Upper lobe of left lung (tissue), 6 donors: ENCODE data around the gene CTAG1B. TPM values are rescaled to one million over a fixed set of nuclear protein-coding genes. Genes with fewer than 3 reads are reported as not detected.

Experiments
- ATAC-seq, 2 donors: fragments of 200-7000 bp; cut with Tn5 transposase; one replicate each; pipeline ENCODE4 v1.9.1; 2022; ENCODE audit warnings: mild to moderate bottlenecking in 2 of 2, moderate library complexity in 2 of 2; ENCODE audit not compliant: low FRiP score in 2 of 2
- DNase-seq, 2 donors: peaks; one replicate each; pipeline ENCODE4 v3.0.0-alpha.2; 2019 to 2020
- H3K27ac ChIP-seq, 4 donors: fragments of 200-600 bp; sonication (generic); one replicate each; pipeline ENCODE4 v1.5.1; 2016 to 2019
- H3K27me3 ChIP-seq, 4 donors: fragments of 200-600 bp; sonication (generic); one replicate each; pipeline ENCODE4 v1.5.1; 2017 to 2019
- H3K36me3 ChIP-seq, 4 donors: fragments of 200-600 bp; sonication (generic); one replicate each; pipeline ENCODE4 v1.5.1; 2016 to 2019
- H3K4me1 ChIP-seq, 4 donors: fragments of 200-600 bp; sonication (generic); one replicate each; pipeline ENCODE4 v1.5.1; 2018 to 2019
- H3K4me3 ChIP-seq, 4 donors: fragments of 200-600 bp; sonication (generic); one replicate each; pipeline ENCODE4 v1.5.1; 2017 to 2019; ENCODE audit warnings: mild to moderate bottlenecking in 2 of 4, moderate library complexity in 1 of 4
- H3K9me3 ChIP-seq, 4 donors: fragments of 200-600 bp; sonication (generic); one replicate each; pipeline ENCODE4 v1.5.1; 2018 to 2019
- CTCF ChIP-seq, 6 experiments: fragments of 450-650 bp in 4 of 6; fragments of 200-600 bp in 2 of 6; sonication (generic) in 2 of 6; IDR thresholded peaks; one replicate each; pipeline ENCODE4 v1.5.1; 2016 to 2019; ENCODE audit warnings: antibody characterized with exemption in 6 of 6
- EP300 ChIP-seq, 4 donors: sonication (generic); formaldehyde crosslinking; IDR thresholded peaks; one replicate each; pipeline ENCODE4 v1.5.1; 2017; ENCODE audit warnings: antibody characterized with exemption in 4 of 4, control low read depth in 2 of 4
- POLR2A ChIP-seq, 4 donors: fragments of 450-650 bp; IDR thresholded peaks; one replicate each; pipeline ENCODE4 v1.5.1; 2016 to 2017; ENCODE audit warnings: antibody characterized with exemption in 4 of 4, mild to moderate bottlenecking in 2 of 4
- POLR2AphosphoS5 ChIP-seq, 2 donors: sonication (generic); formaldehyde crosslinking; IDR thresholded peaks; one replicate each; pipeline ENCODE4 v1.5.1; 2017; ENCODE audit warnings: antibody characterized with exemption in 2 of 2
- WGBS, 2 donors: methylation state at CpG; one replicate each; pipeline ENCODE4 v1.1.5; 2017 to 2018; 5-methylcytosine and 5-hydroxymethylcytosine counted together
- total RNA-seq, 6 donors: library from RNA; depleted of rRNA in 4 of 6; stranded (reverse); fragments of >200 nt in 4 of 6; gene quantifications; one replicate each; pipeline versions ENCODE4 v1.1.0 to v1.2.1, GENCODE V29; 2016 to 2021
- donor health status: DM: no; HTN: no; CAD: no; lungs with moderate emphysema.
- donor health status: DM: no; HTN: yes; CAD: no; lungs with severe emphysema.

The CTAG1B gene
- total RNA-seq, 6 donors from 2014 or later, result not detected

- TF ChIP-seq CTCF (IDR thresholded peaks at IDR 0.05) (no peak), POLR2A (IDR thresholded peaks at IDR 0.05) (no peak), POLR2AphosphoS5 (IDR thresholded peaks at IDR 0.05) (no peak), EP300 (IDR thresholded peaks at IDR 0.05) (no peak)
- Histone ChIP-seq H3K27ac (no peak overlapping the region), H3K27me3 (no peaks in the 10 kb centered on the region), H3K9me3 (peaks cover 0 to 8% (median 0%) of the 10 kb centered on the region in 4 donors), H3K4me3 (no peak overlapping the region), H3K36me3 (no peaks in the 10 kb centered on the region), H3K4me1 (no peaks in the 10 kb centered on the region)
- ATAC-seq, result no peak
- no peak for DNase-seq
- WGBS, 2 donors, result 94% methylated on average over 2 to 12 of the region's 12 CpGs
These were observed 39.1 kb upstream of the CTAG1B start for GRCh38 chrX:154658187-154658586.

- DNase-seq (no peak), ATAC-seq (no peak)
- H3K27me3 ChIP-seq, result no peaks in the 10 kb centered on the region
- WGBS, 2 donors, result 89 to 95% methylated on average over 15 of the region's 15 CpGs
- no peaks in the 10 kb centered on the region for H3K9me3 ChIP-seq
- TF ChIP-seq CTCF (IDR thresholded peaks at IDR 0.05) (no peak), EP300 (IDR thresholded peaks at IDR 0.05) (no peak), POLR2A (IDR thresholded peaks at IDR 0.05) (no peak), POLR2AphosphoS5 (IDR thresholded peaks at IDR 0.05) (no peak)
- no peaks in the 10 kb centered on the region for H3K36me3 ChIP-seq
- H3K27ac ChIP-seq, result no peak overlapping the region
- H3K4me3 ChIP-seq, result no peak overlapping the region
- no peaks in the 10 kb centered on the region for H3K4me1 ChIP-seq
These were observed 38.2 kb upstream of the CTAG1B start for GRCh38 chrX:154657226-154657805.

- no peaks in the 10 kb centered on the region for H3K36me3 ChIP-seq
- 83 to 94% methylated on average over 6 to 11 of the region's 11 CpGs for WGBS, 2 donors
- no peak for DNase-seq
These were observed 36.7 kb upstream of the CTAG1B start for GRCh38 chrX:154655786-154656185.

GRCh38 chrX:154655346-154655745, 36.3 kb upstream of the CTAG1B start:
- Histone ChIP-seq H3K27ac (no peak overlapping the region), H3K9me3 (no peaks in the 10 kb centered on the region), H3K36me3 (no peaks in the 10 kb centered on the region), H3K4me3 (no peak overlapping the region), H3K4me1 (no peaks in the 10 kb centered on the region), H3K27me3 (no peaks in the 10 kb centered on the region)
- no peak for DNase-seq
- TF ChIP-seq POLR2AphosphoS5 (IDR thresholded peaks at IDR 0.05) (no peak), POLR2A (IDR thresholded peaks at IDR 0.05) (no peak), CTCF (IDR thresholded peaks at IDR 0.05) (no peak), EP300 (IDR thresholded peaks at IDR 0.05) (no peak)
- 69 to 86% methylated on average over 3 to 6 of the region's 6 CpGs for WGBS, 2 donors
- no peak for ATAC-seq

More at GRCh38 chrX:154655786-154656185, 36.7 kb upstream of the CTAG1B start:
- no peak for ATAC-seq
- no peak overlapping the region for H3K4me3 ChIP-seq
- no peak overlapping the region for H3K27ac ChIP-seq
- no peaks in the 10 kb centered on the region for H3K27me3 ChIP-seq
- no peak for TF ChIP-seq POLR2AphosphoS5 (IDR thresholded peaks at IDR 0.05)
- TF ChIP-seq CTCF (IDR thresholded peaks at IDR 0.05), result no peak
- no peak for TF ChIP-seq EP300 (IDR thresholded peaks at IDR 0.05)
- TF ChIP-seq POLR2A (IDR thresholded peaks at IDR 0.05), result no peak
- no peaks in the 10 kb centered on the region for H3K9me3 ChIP-seq
- H3K4me1 ChIP-seq, result no peaks in the 10 kb centered on the region

GRCh38 chrX:154654925-154655324, 35.8 kb upstream of the CTAG1B start:
- no peak for DNase-seq
- H3K4me1 ChIP-seq, result no peaks in the 10 kb centered on the region
- WGBS, 2 donors, result 91 to 98% methylated on average over 5 to 15 of the region's 15 CpGs
- H3K4me3 ChIP-seq, result no peak overlapping the region
- TF ChIP-seq EP300 (IDR thresholded peaks at IDR 0.05), result no peak
- TF ChIP-seq CTCF (IDR thresholded peaks at IDR 0.05), result no peak
- H3K27ac ChIP-seq, result no peak overlapping the region
- no peaks in the 10 kb centered on the region for H3K27me3 ChIP-seq
- no peak for ATAC-seq
- no peaks in the 10 kb centered on the region for H3K36me3 ChIP-seq
- H3K9me3 ChIP-seq, result no peaks in the 10 kb centered on the region
